Osteoblast (primary cell): ENCODE measurements around the gene CCDC60. TPM values are rescaled to one million over a fixed set of nuclear protein-coding genes. Genes with fewer than 3 reads are reported as not detected.

Experiments used
- DNase-seq: peaks from one replicate; pipeline ENCODE4 v3.0.0; 2011; ENCODE audit warnings: low spot score, mixed read lengths; ENCODE audit not compliant: insufficient read length; ENCODE audit errors: missing footprints
- H2AFZ ChIP-seq: 2 replicates; pipeline ENCODE4 v1.6.0; 2011; ENCODE audit warnings: mild to moderate bottlenecking, low read length
- H3K27ac ChIP-seq: 2 replicates; pipeline ENCODE4 v1.5.1; 2011; ENCODE audit warnings: mild to moderate bottlenecking, low read depth, low read length, moderate library complexity
- H3K27me3 ChIP-seq: 2 replicates; pipeline ENCODE4 v1.6.0; 2012; ENCODE audit warnings: mild to moderate bottlenecking, control low read depth, inconsistent platforms, low read length, moderate library complexity; ENCODE audit not compliant: insufficient read depth
- H3K36me3 ChIP-seq: 2 replicates; pipeline ENCODE4 v1.5.1; 2011; ENCODE audit warnings: mild to moderate bottlenecking, low read length, control low read depth, moderate library complexity; ENCODE audit not compliant: insufficient read depth
- H3K4me1 ChIP-seq: 2 replicates; pipeline ENCODE4 v1.5.1; 2011; ENCODE audit warnings: mild to moderate bottlenecking, low read length, control low read depth, moderate library complexity; ENCODE audit not compliant: insufficient read depth
- H3K4me2 ChIP-seq: 2 replicates; pipeline ENCODE4 v1.6.0; 2011; ENCODE audit warnings: mild to moderate bottlenecking, low read length; ENCODE audit not compliant: insufficient read depth
- H3K4me3 ChIP-seq: fragments of 200-600 bp; sonication (generic); 3 replicates; pipeline ENCODE4 v1.5.1; 2012; ENCODE audit warnings: mild to moderate bottlenecking, low read length, inconsistent platforms; ENCODE audit not compliant: insufficient read depth
- H3K79me2 ChIP-seq: 2 replicates; pipeline ENCODE4 v1.6.0; 2012; ENCODE audit warnings: mild to moderate bottlenecking, low read length, control low read depth, inconsistent platforms; ENCODE audit not compliant: insufficient read depth
- H3K9me3 ChIP-seq: 2 replicates; pipeline ENCODE4 v1.5.1; 2011; ENCODE audit warnings: low read depth, low read length, control low read depth
- H4K20me1 ChIP-seq: 2 replicates; pipeline ENCODE4 v1.6.0; 2012; ENCODE audit warnings: mild to moderate bottlenecking, low read length, control low read depth; ENCODE audit not compliant: insufficient read depth
- CTCF ChIP-seq: IDR thresholded peaks from 2 replicates; pipeline ENCODE4 v1.5.1; 2011; ENCODE audit warnings: mild to moderate bottlenecking, low read depth, low read length, moderate library complexity; ENCODE audit errors: extremely low read depth
- total RNA-seq: library from RNA; depleted of rRNA; stranded (reverse); fragments of >200 nt; gene quantifications from 2 replicates; pipeline ENCODE4 v1.2.3, GENCODE V29; 2012

CCDC60 gene
- total RNA-seq, 1 donor: not detected

- no peak overlapping the region for H2AFZ ChIP-seq
- DNase-seq: no peak
- no peaks in the 10 kb centered on the region for H3K36me3 ChIP-seq
- H3K9me3 ChIP-seq: no peaks in the 10 kb centered on the region
- no peak for TF ChIP-seq CTCF
- H3K4me2 ChIP-seq: no peak overlapping the region
- H3K27me3 ChIP-seq: no peaks in the 10 kb centered on the region
- no peak overlapping the region for H3K27ac ChIP-seq
- H3K4me1 ChIP-seq: no peaks in the 10 kb centered on the region
- H3K79me2 ChIP-seq: no peaks in the 10 kb centered on the region
- no peaks in the 10 kb centered on the region for H4K20me1 ChIP-seq
- no peak overlapping the region for H3K4me3 ChIP-seq
These were observed 34.6 kb downstream of the CCDC60 start for GRCh38 chr12:119369161-119369560.

GRCh38 chr12:119369907-119370546, 35.5 kb downstream of the CCDC60 start:
- no peaks in the 10 kb centered on the region for H3K36me3 ChIP-seq
- H3K9me3 ChIP-seq: no peaks in the 10 kb centered on the region
- no peak overlapping the region for H3K27ac ChIP-seq
- no peaks in the 10 kb centered on the region for H3K79me2 ChIP-seq
- no peak for DNase-seq
- no peaks in the 10 kb centered on the region for H3K4me1 ChIP-seq
- H2AFZ ChIP-seq: no peak overlapping the region
- no peaks in the 10 kb centered on the region for H4K20me1 ChIP-seq
- no peak for TF ChIP-seq CTCF
- H3K4me3 ChIP-seq: no peak overlapping the region
- no peaks in the 10 kb centered on the region for H3K27me3 ChIP-seq
- H3K4me2 ChIP-seq: no peak overlapping the region

GRCh38 chr12:119372540-119372939, 38.0 kb downstream of the CCDC60 start:
- H3K4me1 ChIP-seq: no peaks in the 10 kb centered on the region
- no peak overlapping the region for H3K4me3 ChIP-seq
- no peak for TF ChIP-seq CTCF
- DNase-seq: no peak
- H3K9me3 ChIP-seq: no peaks in the 10 kb centered on the region
- no peak overlapping the region for H2AFZ ChIP-seq
- H3K79me2 ChIP-seq: no peaks in the 10 kb centered on the region
- H3K4me2 ChIP-seq: no peak overlapping the region
- H4K20me1 ChIP-seq: no peaks in the 10 kb centered on the region
- H3K27ac ChIP-seq: no peak overlapping the region
- H3K36me3 ChIP-seq: no peaks in the 10 kb centered on the region
- no peaks in the 10 kb centered on the region for H3K27me3 ChIP-seq

- Histone ChIP-seq H3K4me1 (no peaks in the 10 kb centered on the region), H3K4me3 (no peak overlapping the region)
These were observed 38.5 kb downstream of the CCDC60 start for GRCh38 chr12:119373001-119373400.

More at GRCh38 chr12:119373001-119373400, 38.5 kb downstream of the CCDC60 start:
- no peak overlapping the region for H3K27ac ChIP-seq
- no peak overlapping the region for H2AFZ ChIP-seq
- H3K4me2 ChIP-seq: no peak overlapping the region
- no peaks in the 10 kb centered on the region for H3K79me2 ChIP-seq
- no peaks in the 10 kb centered on the region for H3K27me3 ChIP-seq
- H3K36me3 ChIP-seq: no peaks in the 10 kb centered on the region
- H4K20me1 ChIP-seq: no peaks in the 10 kb centered on the region
- no peaks in the 10 kb centered on the region for H3K9me3 ChIP-seq
- DNase-seq: no peak
- TF ChIP-seq CTCF: no peak
